HG03558 (cell line): ENCODE results near the gene NFKBIZ.

ENCODE experiments used
- ATAC-seq: cut with Tn5 transposase; IDR thresholded peaks from one replicate; pipeline ENCODE4 v1.9.1; 2021; ENCODE audit warnings: moderate number of reproducible peaks; ENCODE audit not compliant: unreplicated experiment; ENCODE audit errors: extremely low read depth

NFKBIZ gene

DNA sequence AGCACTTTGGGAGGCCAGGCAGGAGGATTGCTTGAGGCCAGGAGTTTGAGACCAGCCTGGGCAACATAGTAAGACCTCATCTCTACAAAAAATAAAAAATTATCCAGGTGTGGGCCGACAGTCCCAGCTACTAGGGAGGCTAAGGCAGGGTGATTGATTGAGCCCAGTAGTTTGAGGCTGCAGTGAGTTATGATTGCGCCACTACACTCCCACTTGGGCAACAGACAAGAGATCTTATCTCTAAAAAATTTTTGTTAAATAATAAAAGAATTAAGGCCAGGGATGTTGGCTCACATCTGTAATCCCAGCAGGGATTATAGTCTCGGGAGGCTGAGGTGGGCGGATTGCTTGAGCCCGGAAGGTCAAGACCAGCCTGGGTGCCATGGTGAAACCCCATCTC, 25.8 kb upstream of the NFKBIZ start:
- ATAC-seq, result no peak

GRCh38 chr3:101824702-101825101, 24.6 kb upstream of the NFKBIZ start:
- no peak for ATAC-seq

- no peak for ATAC-seq
These were observed 23.3 kb upstream of the NFKBIZ start for GRCh38 chr3:101825904-101826445.

DNA sequence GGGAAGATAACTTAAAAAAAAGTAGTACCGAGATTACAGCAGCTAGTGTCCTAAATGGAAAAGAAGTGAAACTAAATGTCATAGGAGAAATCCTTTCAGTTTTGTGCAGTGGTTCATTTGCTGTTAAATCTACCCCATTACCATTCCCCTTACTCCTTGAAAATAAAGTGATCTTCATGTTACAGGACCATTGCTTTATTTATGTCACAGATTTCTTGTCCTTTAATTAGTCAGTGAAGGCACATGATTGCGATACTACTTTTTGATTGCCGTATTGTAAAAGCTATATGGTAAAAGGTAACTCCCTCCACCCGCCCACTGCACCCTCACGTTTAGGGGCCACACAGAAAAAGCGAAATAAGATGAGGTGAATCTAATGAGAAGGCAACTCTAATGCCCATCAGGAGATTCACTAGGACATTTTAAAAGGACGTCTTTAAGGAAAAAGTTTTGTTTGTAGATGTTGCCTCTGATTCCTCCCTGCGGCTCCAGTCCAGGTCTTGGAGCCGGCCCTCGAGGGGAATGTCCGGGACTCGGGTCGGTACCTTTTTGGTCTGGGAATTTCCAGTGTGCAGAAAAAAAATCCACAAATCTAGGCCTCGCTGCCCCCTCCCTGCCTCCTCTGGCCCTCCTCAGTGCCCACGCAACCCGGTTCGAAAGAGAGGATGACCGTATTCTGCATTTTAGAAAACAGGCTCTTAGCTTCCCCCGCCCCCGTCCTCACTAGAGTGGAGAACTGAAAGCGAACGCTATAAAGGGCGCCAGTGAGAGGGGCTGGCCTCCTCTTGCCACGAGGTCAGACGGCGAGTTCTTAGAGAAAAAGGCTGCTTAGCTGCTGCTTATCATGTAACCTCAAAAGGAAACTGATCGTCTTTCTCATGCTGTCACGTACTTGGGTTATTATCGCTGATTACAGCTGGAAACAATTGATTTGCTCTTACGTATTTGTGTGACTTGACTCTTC, 21.8 kb upstream of the NFKBIZ start:
- peak; percentile 65 for ATAC-seq

DNA sequence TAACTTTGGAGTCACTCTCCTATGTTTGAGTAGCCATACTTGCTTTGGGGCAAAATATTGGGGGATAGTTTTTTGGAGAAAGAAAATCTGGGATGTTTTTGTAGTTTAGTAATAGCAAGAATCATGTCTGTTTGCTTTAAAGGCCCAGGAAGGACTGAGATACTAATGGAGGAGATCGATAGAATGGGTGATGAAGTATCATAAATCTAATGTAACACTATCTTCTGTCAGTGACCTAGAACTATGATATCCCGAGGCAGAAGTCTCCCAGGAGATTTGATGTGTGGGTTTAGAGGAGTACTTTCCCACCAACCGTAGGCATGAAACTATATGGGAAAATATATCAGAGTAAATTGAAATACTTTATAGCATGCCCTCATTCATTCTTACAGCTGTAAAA, 21.0 kb upstream of the NFKBIZ start:
- no peak for ATAC-seq

DNA sequence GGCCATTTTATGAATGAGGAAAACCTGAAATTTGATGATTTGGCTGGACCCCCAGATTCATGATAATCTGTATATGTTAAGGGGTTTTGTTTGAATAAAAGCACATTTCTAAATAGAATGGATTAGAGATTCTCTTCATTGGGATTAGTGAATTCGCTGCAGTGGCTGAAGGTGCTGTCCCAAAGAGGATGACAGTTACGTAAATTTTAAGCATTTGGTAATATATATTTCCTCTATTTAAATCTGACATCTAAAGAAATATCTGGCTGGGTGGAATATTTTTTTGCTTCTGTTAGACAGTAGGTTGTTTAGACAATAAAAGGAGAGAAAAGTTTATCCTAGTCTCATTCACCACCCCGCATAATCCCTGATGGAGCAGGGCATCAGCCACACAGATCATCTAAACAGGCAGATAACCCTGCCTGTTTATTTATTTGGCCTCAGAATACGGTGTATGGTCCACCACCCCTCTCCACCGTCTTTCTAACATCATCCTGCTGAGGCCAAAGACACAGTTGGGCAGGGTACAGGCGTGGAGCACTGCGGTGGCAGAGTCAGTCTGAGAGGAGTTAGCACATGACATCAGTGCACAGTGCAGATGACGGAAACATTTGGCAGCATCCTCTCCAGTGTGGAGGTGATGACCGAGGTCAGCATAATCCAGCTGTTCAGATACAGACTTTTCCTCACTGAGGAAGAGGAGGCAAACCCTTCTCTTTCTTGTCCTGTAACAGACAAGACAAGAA, 20.4 kb upstream of the NFKBIZ start:
- ATAC-seq, result peak; percentile 39

- ATAC-seq, result no peak
These were observed 19.9 kb upstream of the NFKBIZ start for GRCh38 chr3:101829437-101829830.

DNA sequence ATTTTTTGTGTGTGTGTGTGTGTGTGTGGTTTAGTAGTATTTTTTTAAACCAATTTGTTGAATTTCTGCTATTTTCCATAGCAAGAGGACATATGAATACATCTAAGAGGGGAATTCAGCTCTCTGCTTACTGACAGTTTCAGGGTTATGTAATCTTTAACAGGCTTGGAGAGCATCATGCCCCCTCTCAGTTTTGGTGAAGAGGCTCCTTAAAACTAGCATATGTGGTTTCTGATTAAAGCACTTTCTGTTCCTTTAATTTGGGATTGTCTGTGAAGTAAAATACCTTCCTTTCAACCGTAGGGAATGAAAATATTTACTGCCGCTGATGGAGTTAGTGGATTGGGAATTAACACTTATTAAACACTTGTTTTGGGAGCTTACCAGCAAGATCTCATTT, 19.4 kb upstream of the NFKBIZ start:
- no peak for ATAC-seq

GRCh38 chr3:101833446-101833974, 15.8 kb upstream of the NFKBIZ start:
- no peak for ATAC-seq

DNA sequence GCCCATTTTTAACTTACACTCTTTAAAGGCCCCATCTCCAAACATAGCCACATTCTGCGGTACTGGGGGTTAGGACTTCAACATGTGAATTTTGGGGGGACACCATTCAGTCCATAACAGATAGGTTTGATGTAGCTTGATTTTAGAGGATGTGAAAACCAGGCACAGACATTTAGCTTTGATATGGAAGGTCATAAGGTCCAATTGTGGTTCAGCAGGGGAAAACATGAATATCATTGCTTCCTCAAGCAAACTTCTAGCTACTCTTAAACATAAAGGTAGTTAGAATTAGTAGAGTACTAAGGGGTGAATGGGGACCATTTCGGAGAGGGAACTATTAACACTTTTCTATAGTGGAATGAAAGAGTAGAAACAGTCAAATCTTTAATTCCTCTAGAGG, 13.6 kb upstream of the NFKBIZ start:
- no peak for ATAC-seq

DNA sequence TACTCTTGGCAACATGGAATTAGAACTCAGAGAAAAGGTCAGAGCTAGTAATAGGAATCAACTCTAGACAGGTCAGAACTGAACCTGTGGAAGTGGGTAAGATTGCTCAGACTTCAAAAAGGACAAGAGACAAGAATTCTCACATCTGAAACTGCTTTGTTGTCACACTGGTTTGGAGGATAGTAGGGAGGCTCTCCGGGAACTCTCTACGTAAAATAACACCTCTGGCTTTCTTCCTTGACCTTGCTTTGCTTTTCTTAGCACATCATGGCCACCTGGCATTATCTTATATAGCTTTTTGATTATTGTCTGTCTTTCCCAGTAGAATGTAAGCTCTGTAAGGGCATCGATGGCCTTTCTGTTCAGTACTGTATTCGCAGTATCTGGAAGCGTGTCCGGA, 13.2 kb upstream of the NFKBIZ start:
- no peak for ATAC-seq

DNA sequence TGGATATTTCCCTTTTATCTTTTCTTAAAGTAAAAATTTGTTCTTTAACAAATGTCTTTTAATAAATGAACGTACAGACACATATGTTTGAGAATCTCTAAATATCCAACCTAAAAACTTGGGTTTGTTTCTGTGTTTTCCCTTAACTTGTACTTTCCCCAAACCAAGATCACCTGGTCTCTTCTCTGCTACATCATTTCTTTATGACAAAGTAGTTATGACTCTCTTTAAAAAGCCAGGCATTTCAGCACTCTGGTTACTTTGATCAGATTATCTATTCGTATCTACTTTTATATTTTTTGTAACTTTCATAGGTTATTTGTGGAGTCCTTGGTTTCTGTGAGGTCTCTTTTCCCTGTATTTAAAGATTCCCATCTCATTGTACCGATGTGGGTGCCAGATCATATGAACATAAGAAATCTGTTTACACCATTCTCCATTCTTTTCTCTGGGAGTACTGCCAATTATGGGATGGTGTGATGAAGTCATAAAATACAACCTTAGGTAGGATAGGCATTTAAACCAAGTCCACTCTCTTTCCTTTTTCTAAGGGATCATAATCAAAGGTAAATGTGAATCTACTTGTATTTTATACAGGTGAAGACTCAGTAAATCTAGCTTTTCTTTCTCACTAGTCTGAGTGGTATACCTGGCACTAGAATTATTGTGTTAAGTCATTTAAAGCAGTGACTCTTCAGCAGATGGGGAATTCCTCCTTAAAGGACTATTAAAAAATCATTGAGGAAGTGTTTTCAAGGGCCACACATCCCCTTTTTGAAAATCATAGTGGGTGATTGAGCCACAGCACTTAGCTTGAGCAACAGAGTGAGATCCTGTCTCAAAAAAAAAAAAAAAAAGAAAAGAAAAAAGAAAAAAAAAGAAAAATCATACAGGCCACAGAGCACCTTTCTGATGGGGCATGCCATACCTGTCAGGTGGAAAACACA, 12.4 kb upstream of the NFKBIZ start:
- no peak for ATAC-seq

DNA sequence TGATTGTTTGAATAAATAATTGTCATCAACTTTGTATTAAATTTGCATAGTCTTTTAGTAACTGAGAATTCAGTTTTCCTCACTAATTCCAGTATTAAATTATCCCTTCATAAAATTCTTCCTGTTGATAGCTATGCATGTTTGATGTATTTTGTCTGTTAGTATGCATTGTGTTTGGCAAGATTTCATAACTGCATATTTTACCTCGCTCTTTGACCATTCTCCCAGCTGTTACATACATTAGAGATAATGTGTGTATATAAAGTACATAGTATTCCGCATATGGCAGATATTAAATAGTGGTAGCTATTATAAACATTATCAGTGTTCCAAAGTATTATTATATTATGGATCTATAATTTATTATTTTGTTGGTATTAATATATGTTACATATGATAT, 10.6 kb upstream of the NFKBIZ start:
- ATAC-seq, result no peak

DNA sequence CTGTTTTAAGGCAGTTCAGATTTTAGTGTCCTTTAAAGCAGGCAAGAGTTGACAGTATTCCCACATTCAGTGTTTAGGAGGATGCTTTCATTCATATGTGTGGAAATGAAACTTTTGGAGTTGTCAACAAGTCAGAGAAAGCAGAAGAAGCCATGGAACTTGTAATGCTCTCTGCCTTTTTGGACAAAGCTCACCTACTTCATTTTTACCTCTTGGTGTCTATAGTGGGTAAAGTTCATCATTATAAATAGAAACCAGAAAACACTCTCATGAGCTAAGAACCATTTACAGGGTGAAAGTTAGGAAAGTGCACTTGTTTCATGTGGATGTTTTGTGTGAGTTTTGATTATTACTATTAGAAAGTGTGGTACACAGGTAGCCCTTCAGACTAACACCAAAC, 9.2 kb upstream of the NFKBIZ start:
- ATAC-seq, result no peak

- no peak for ATAC-seq
These were observed 6.9 kb upstream of the NFKBIZ start for GRCh38 chr3:101842245-101842934.

DNA sequence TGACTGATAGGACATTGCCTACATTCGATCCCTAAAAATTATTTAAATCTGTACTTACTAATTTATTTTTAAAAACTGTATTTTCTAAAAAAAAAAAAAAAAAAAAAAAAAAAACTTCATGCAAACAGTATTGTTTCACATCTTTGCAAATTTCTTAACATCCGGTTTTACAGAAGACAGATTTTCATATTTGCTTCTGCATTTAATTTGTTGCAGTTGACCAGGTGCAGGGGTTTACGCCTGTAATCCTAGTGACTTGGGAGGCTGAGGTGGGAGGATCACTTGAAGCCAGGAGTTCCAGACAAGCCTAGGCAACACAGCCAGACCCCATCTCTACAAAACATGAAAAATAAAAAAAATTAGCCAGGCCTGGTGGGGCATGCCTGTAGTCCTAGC, 6.4 kb upstream of the NFKBIZ start:
- no peak for ATAC-seq

- no peak for ATAC-seq
These were observed 3.9 kb upstream of the NFKBIZ start for GRCh38 chr3:101845425-101845824.

GRCh38 chr3:101846709-101847108, 2.6 kb upstream of the NFKBIZ start:
- ATAC-seq, result no peak

DNA sequence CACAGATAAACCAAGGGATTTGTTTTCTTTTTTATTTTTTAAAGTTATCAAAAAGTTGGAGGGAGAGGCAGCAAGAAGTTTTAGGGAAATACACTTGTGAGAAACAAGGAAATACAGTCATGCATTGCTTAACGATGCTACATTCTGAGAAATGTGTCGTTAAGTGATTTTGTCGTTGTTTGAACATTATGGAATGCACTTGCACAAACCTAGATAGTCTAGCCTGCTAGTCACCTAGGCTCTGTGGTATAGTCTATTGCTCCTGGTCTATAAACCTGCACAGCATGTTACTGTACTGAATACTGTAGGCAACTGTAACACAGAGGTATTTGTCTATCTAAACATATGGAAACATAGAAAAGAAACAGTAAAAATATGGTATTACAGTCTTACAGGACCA, 2.0 kb upstream of the NFKBIZ start:
- ATAC-seq, result no peak
